GM18951 (cell line): ENCODE measurements around the gene OXLD1.

Experiments
- POLR2A ChIP-seq: IDR thresholded peaks from 4 replicates; pipeline ENCODE4 v1.6.1; 2011; ENCODE audit warnings: mild to moderate bottlenecking; ENCODE audit not compliant: insufficient read length, insufficient read depth; ENCODE audit errors: extremely low read depth
- in situ Hi-C: fragments of 300-500 bp; cut with MboI; formaldehyde crosslinking; loops from one replicate; pipeline ENCODE4 v1.12.0; 2022; ENCODE audit warnings: low sequenced_read_pairs, mixed read lengths, inconsistent platforms; ENCODE audit not compliant: unreplicated experiment

The OXLD1 gene

GRCh38 chr17:81707725-81708646, 41.6 kb upstream of the OXLD1 start:
- TF ChIP-seq POLR2A, result no peak
- in situ Hi-C loops, result no loop called here

- no peak for TF ChIP-seq POLR2A
- in situ Hi-C loops, result no loop called here
Observed at GRCh38 chr17:81706757-81707624, 40.6 kb upstream of the OXLD1 start.

- in situ Hi-C loops, result no loop called here
- TF ChIP-seq POLR2A, result no peak
Observed at GRCh38 chr17:81706232-81706611, 39.8 kb upstream of the OXLD1 start.

GRCh38 chr17:81705518-81706231, 39.3 kb upstream of the OXLD1 start:
- in situ Hi-C loops, result no loop called here
- TF ChIP-seq POLR2A, result no peak

- in situ Hi-C loops, result no loop called here
- no peak for TF ChIP-seq POLR2A
Observed at GRCh38 chr17:81703747-81704654, 37.6 kb upstream of the OXLD1 start.

GRCh38 chr17:81702934-81703746, 36.7 kb upstream of the OXLD1 start, which contains the start of gene MRPL12:
Gene MRPL12, plus strand, starts transcription at chr17:81703367. Its CDS starts 135 bp downstream, at chr17:81703502.
- in situ Hi-C loops, result no loop called here
- peak; percentile 97 for TF ChIP-seq POLR2A

- TF ChIP-seq POLR2A, result no peak
- in situ Hi-C loops, result no loop called here
Observed at GRCh38 chr17:81701288-81702071, 35.1 kb upstream of the OXLD1 start.

- in situ Hi-C loops, result no loop called here
- no peak for TF ChIP-seq POLR2A
Observed at GRCh38 chr17:81700353-81701287, 34.2 kb upstream of the OXLD1 start.

- in situ Hi-C loops, result no loop called here
- TF ChIP-seq POLR2A, result no peak
Observed at GRCh38 chr17:81697261-81698044, 31.0 kb upstream of the OXLD1 start.
